GM12878 (cell line): ENCODE measurements around the gene C19orf12. TPM values are rescaled to one million over a fixed set of nuclear protein-coding genes. Genes with fewer than 3 reads are reported as not detected.

ENCODE experiments used
- ATAC-seq: fragments of 200-7000 bp; cut with Tn5 transposase; 3 replicates; pipeline ENCODE4 v1.9.1; 2020; ENCODE audit warnings: mild to moderate bottlenecking, moderate library complexity
- BruUV-seq: library from RNA; stranded (reverse); fragments of 400-500 nt; replicated peaks from 2 replicates; lab custom pipeline; 2021; lab: Mats Ljungman, UMichigan
- CTCF ChIA-PET: fragments of 300-600 bp; sonication (Branson Sonifier 250); formaldehyde crosslinking; extraction: SDS; loops from one replicate; lab custom pipeline; 2021; ENCODE audit warnings: inconsistent platforms; lab: Yijun Ruan, JAX
- POLR2A ChIA-PET: fragments of 350-600 bp; formaldehyde crosslinking; extraction: SDS; loops from one replicate; lab custom pipeline; 2021; ENCODE audit warnings: inconsistent platforms; lab: Charles Lee
- RAD21 ChIA-PET: fragments of 300-600 bp; sonication (Branson Sonifier 250); formaldehyde crosslinking; loops from one replicate; lab custom pipeline; 2023; ENCODE audit warnings: antibody characterized with exemption; ENCODE audit not compliant: unreplicated experiment; lab: Charles Lee
- SMC1A ChIA-PET: fragments of 300-600 bp; sonication (Branson Sonifier 250); formaldehyde crosslinking; loops from one replicate; lab custom pipeline; 2023; ENCODE audit not compliant: unreplicated experiment, uncharacterized antibody; lab: Charles Lee
- DNase-seq: peaks from one replicate; pipeline ENCODE4 v3.0.0-alpha.2; 2011; ENCODE audit warnings: low read depth, low spot score
- FAIRE-seq: peaks from 3 replicates; lab custom pipeline; 2011; peaks lifted over from hg19 to GRCh38; lab: Jason Lieb, UNC
- H2AFZ ChIP-seq: 2 replicates; pipeline ENCODE4 v1.6.0; 2011; ENCODE audit warnings: low read depth, low read length, control low read depth; ENCODE audit not compliant: control insufficient read depth
- H3K27ac ChIP-seq: 2 replicates; pipeline ENCODE4 v1.5.1; 2011; ENCODE audit warnings: control low read depth; ENCODE audit not compliant: control insufficient read depth, insufficient read depth
- H3K27me3 ChIP-seq, 2 experiments: replicated peaks in 1 of 2; 2 replicates each; pipeline versions ENCODE4 v1.6.0 to v1.6.1; 2011; ENCODE audit warnings: low read length in 1 of 2; ENCODE audit not compliant: control insufficient read depth in 2 of 2, insufficient read depth in 2 of 2
- H3K36me3 ChIP-seq, 2 experiments: 2 replicates each; pipeline ENCODE4 v1.5.1; 2011; ENCODE audit warnings: low read length in 1 of 2; ENCODE audit not compliant: control insufficient read depth in 2 of 2, insufficient read depth in 2 of 2
- H3K4me1 ChIP-seq: 2 replicates; pipeline ENCODE4 v1.6.1; 2011; ENCODE audit warnings: mild to moderate bottlenecking, low read length, moderate library complexity, mixed read lengths; ENCODE audit not compliant: control insufficient read depth, insufficient read depth
- H3K4me2 ChIP-seq: 2 replicates; pipeline ENCODE4 v1.6.0; 2011; ENCODE audit warnings: control low read depth; ENCODE audit not compliant: control insufficient read depth, insufficient read depth
- H3K4me3 ChIP-seq: fragments of 200-600 bp; sonication (generic); 2 replicates; pipeline ENCODE4 v1.5.1; 2016
- H3K79me2 ChIP-seq: 2 replicates; pipeline ENCODE4 v1.6.0; 2011; ENCODE audit warnings: low read length; ENCODE audit not compliant: control insufficient read depth, insufficient read depth
- H3K9ac ChIP-seq: 2 replicates; pipeline ENCODE4 v1.8.0; 2011; ENCODE audit warnings: low read length, control low read depth, mixed read lengths; ENCODE audit not compliant: control insufficient read depth, insufficient read depth
- H3K9me3 ChIP-seq: replicated peaks from 3 replicates; pipeline ENCODE4 v1.5.1; 2011; ENCODE audit warnings: mild to moderate bottlenecking, low read length; ENCODE audit not compliant: control insufficient read depth, insufficient read depth
- H4K20me1 ChIP-seq: 2 replicates; pipeline ENCODE4 v1.6.0; 2011; ENCODE audit not compliant: control insufficient read depth, insufficient read depth
- BCL3 ChIP-seq: IDR thresholded peaks from 2 replicates; pipeline ENCODE4 v1.6.1; 2011; ENCODE audit warnings: borderline replicate concordance, low read depth, mild to moderate bottlenecking, moderate library complexity, low read length; ENCODE audit not compliant: insufficient read depth, poor library complexity, severe bottlenecking
- BRCA1 ChIP-seq: IDR thresholded peaks from 2 replicates; pipeline ENCODE4 v1.6.1; 2011; ENCODE audit warnings: low read depth, low read length, improper control_type of control experiment
- CREM ChIP-seq: IDR thresholded peaks from 2 replicates; pipeline ENCODE4 v1.6.1; 2014; ENCODE audit warnings: antibody characterized with exemption, low read depth
- DPF2 ChIP-seq: fragments of 450-650 bp; IDR thresholded peaks from 2 replicates; pipeline ENCODE4 v1.6.1; 2017; ENCODE audit warnings: mild to moderate bottlenecking
- HDAC2 ChIP-seq: fragments of 200-600 bp; sonication (generic); IDR thresholded peaks from 2 replicates; pipeline ENCODE4 v1.6.1; 2017
- MLLT1 ChIP-seq: fragments of 450-650 bp; IDR thresholded peaks from 2 replicates; pipeline ENCODE4 v1.6.1; 2016; ENCODE audit warnings: mild to moderate bottlenecking
- MXI1 ChIP-seq: fragments of 150-350 bp; IDR thresholded peaks from 2 replicates; pipeline ENCODE4 v1.6.1; 2011; ENCODE audit warnings: low read depth, mild to moderate bottlenecking, inconsistent platforms, low read length, improper control_type of control experiment
- PKNOX1 ChIP-seq: fragments of 450-650 bp; IDR thresholded peaks from 2 replicates; pipeline ENCODE4 v1.6.1; 2016; ENCODE audit warnings: mild to moderate bottlenecking
- POLR2AphosphoS5 ChIP-seq: IDR thresholded peaks from 2 replicates; pipeline ENCODE4 v1.6.1; 2011; ENCODE audit warnings: mild to moderate bottlenecking, low read length, inconsistent platforms
- POU2F2 ChIP-seq: IDR thresholded peaks from 3 replicates; pipeline ENCODE4 v1.6.1; 2011; ENCODE audit warnings: low read depth, mild to moderate bottlenecking, low read length, borderline replicate concordance
- SRF ChIP-seq, 2 experiments: IDR thresholded peaks; 2 replicates each; pipeline ENCODE4 v1.6.1; 2011; ENCODE audit warnings: low read depth in 2 of 2, low read length in 2 of 2, mild to moderate bottlenecking in 1 of 2, moderate library complexity in 1 of 2
- SUPT20H ChIP-seq: IDR thresholded peaks from 2 replicates; pipeline ENCODE4 v1.6.1; 2011; ENCODE audit warnings: low read depth, mild to moderate bottlenecking, low read length, moderate library complexity, borderline replicate concordance; ENCODE audit not compliant: control insufficient read depth
- ZBED1 ChIP-seq: IDR thresholded peaks from 2 replicates; pipeline ENCODE4 v1.6.1; 2016; ENCODE audit warnings: borderline replicate concordance
- ZBTB40 ChIP-seq: fragments of 450-650 bp; IDR thresholded peaks from 2 replicates; pipeline ENCODE4 v1.6.1; 2016; ENCODE audit warnings: mild to moderate bottlenecking, moderate library complexity, borderline replicate concordance
- ZNF274 ChIP-seq: IDR thresholded peaks from one replicate; pipeline ENCODE4 v1.8.0; 2011; ENCODE audit not compliant: insufficient read length, insufficient read depth
- WGBS: methylation state at CpG from one replicate; pipeline ENCODE4 v1.1.6; 2016; ENCODE audit warnings: low lambda C conversion rate; ENCODE audit not compliant: insufficient replicate concordance, insufficient coverage; ENCODE audit errors: missing lambda C conversion rate; 5-methylcytosine and 5-hydroxymethylcytosine counted together
- in situ Hi-C: fragments of 300-500 bp; cut with MboI; formaldehyde crosslinking; loops from 9 replicates; pipeline ENCODE4 v1.14.3; 2018; ENCODE audit warnings: mixed read lengths
- intact Hi-C: fragments of 100-400 bp; cut with micrococcal nuclease; formaldehyde crosslinking; loops from one replicate; pipeline ENCODE4 v1.14.2; 2022; ENCODE audit not compliant: unreplicated experiment
- polyA plus RNA-seq, 11 experiments: library from polyadenylated mRNA; depleted of rRNA in 4 of 11; unstranded in 6 of 11; stranded (reverse) in 5 of 11; fragments of >200 nt; fragmentation: Nextera tagmentation in 4 of 11; fragmentation: Illumina TruSeq in 1 of 11; extraction: Ambion mirVana in 4 of 11; extraction: Trizol in 1 of 11; gene quantifications; 1 replicate in 1 of 11; 2 replicates in 10 of 11; pipeline versions ENCODE4 v1.2.1 to v1.2.3, GENCODE V29; 2011 to 2016; ENCODE audit warnings: inconsistent platforms in 2 of 11, missing spikeins in 2 of 11, low read depth in 1 of 11
- total RNA-seq, 4 experiments: library from RNA; depleted of rRNA in 3 of 4; stranded (reverse); fragments of >200 nt in 3 of 4; fragmentation: Illumina TruSeq in 1 of 4; extraction: Trizol in 1 of 4; gene quantifications; 2 replicates each; pipeline versions ENCODE4 v1.2.1 to v1.2.3, GENCODE V29; 2013 to 2021

Gene C19orf12
- total and polyA plus RNA-seq, 10 of the 15 experiments (the other 5 are each of a cell fraction or from before 2014, with no cell fraction given): 2.3 to 23.5 (median 20.3) TPM

GRCh38 chr19:29748996-29749849 lies 34.2 kb upstream of the C19orf12 start:
- POLR2A ChIA-PET: no interaction called here
- intact Hi-C loops (no loop called here), in situ Hi-C loops (no loop called here)
- Histone ChIP-seq H4K20me1 (no peaks in the 10 kb centered on the region), H3K4me3 (no peak overlapping the region), H2AFZ (no peak overlapping the region), H3K9me3 (no peaks in the 10 kb centered on the region), H3K9ac (no peak overlapping the region), H3K27ac (no peak overlapping the region), H3K27me3 (no peaks in the 10 kb centered on the region), H3K4me2 (no peak overlapping the region), H3K36me3 (no peaks in the 10 kb centered on the region), H3K79me2 (no peaks in the 10 kb centered on the region), H3K4me1 (no peaks in the 10 kb centered on the region)
- no TSS peak for BruUV-seq
- SMC1A ChIA-PET: no interaction called here
- CTCF ChIA-PET: interaction anchor here (1.0 to 1.2 kb wide), 3 partner anchors 11 to 33 kb away, joined by 3 to 5 read pairs (median 4); no protein-coding TSS in a partner anchor
- ATAC-seq: no peak
- no peak for DNase-seq
- RAD21 ChIA-PET: no interaction called here
- 15% methylated on average over 7 of the region's 7 CpGs for WGBS
- no peak for FAIRE-seq
- TF ChIP-seq MLLT1 (no peak), SRF (IDR thresholded peaks at IDR 0.05; ENCODE audit: low read depth in 2 of 2, low read length in 2 of 2) (no peak), POLR2AphosphoS5 (no peak), POU2F2 (no peak), MXI1 (no peak), BRCA1 (no peak), DPF2 (no peak), ZBTB40 (no peak), ZBED1 (no peak), BCL3 (no peak), SUPT20H (no peak), ZNF274 (no peak), PKNOX1 (no peak), CREM (no peak), HDAC2 (no peak)
